Thyroid gland (tissue), 4 donors: Measurements from ENCODE around the gene EPHA8.

ENCODE experiments used
- CTCF ChIP-seq, 6 experiments: fragments of 200-600 bp in 3 of 6; fragments of 450-650 bp in 3 of 6; sonication (generic) in 3 of 6; IDR thresholded peaks; one replicate each; pipeline ENCODE4 v1.5.1; 2016 to 2019; ENCODE audit warnings: antibody characterized with exemption in 6 of 6, mild to moderate bottlenecking in 2 of 6, inconsistent platforms in 1 of 6, moderate library complexity in 1 of 6
- POLR2A ChIP-seq, 2 donors: fragments of 450-650 bp; IDR thresholded peaks; one replicate each; pipeline ENCODE4 v1.6.1; 2017; ENCODE audit warnings: antibody characterized with exemption in 2 of 2, mild to moderate bottlenecking in 2 of 2, moderate library complexity in 1 of 2

GRCh38 chr1:22526677-22527076, 36.6 kb upstream of the EPHA8 start:
- TF ChIP-seq POLR2A (IDR thresholded peaks at IDR 0.05), result no peak
- no peak for TF ChIP-seq CTCF (IDR thresholded peaks at IDR 0.05)
